Stomach (tissue), 4 donors: Measurements from ENCODE around the gene TMEM40.

Experiments used
- EP300 ChIP-seq: sonication (generic); formaldehyde crosslinking; IDR thresholded peaks from one replicate; pipeline ENCODE4 v1.6.1; 2017; ENCODE audit warnings: antibody characterized with exemption
- POLR2AphosphoS5 ChIP-seq, 3 donors: sonication (generic); formaldehyde crosslinking; IDR thresholded peaks; one replicate each; pipeline ENCODE4 v1.6.1; 2016; ENCODE audit warnings: antibody characterized with exemption in 3 of 3
- TF ChIP-seq, protein P1 (sequence below), 7 experiments: fragments of 450-650 bp in 4 of 7; fragments of 200-600 bp in 3 of 7; sonication (generic) in 3 of 7; IDR thresholded peaks; one replicate each; pipeline ENCODE4 v1.5.1; 2016 to 2019; ENCODE audit warnings: antibody characterized with exemption in 7 of 7, control low read depth in 2 of 7, mild to moderate bottlenecking in 1 of 7

DNA sequence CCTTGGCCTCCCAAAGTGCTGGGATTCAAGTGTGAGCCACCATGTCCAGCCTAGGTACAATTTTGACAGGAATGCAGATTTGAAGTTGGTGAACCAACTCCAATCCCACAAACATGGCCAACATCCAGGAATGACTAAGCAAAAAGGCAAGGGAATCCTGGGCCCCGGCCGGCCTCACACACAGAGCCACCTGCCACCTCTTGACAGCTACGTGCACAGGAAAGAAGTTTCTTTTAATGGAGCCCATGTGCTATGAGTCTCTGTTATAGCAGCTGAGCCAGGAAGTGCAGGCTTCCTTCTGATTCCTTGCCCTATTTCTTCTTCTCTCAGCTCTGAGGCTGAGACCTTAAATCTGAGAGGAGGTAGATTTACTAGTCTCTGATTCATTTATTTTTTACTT is 8.8 kb downstream of the TMEM40 start:
- TF ChIP-seq POLR2AphosphoS5 (IDR thresholded peaks at IDR 0.05) (no peak), EP300 (no peak)
- TF ChIP-seq, protein P1, sequence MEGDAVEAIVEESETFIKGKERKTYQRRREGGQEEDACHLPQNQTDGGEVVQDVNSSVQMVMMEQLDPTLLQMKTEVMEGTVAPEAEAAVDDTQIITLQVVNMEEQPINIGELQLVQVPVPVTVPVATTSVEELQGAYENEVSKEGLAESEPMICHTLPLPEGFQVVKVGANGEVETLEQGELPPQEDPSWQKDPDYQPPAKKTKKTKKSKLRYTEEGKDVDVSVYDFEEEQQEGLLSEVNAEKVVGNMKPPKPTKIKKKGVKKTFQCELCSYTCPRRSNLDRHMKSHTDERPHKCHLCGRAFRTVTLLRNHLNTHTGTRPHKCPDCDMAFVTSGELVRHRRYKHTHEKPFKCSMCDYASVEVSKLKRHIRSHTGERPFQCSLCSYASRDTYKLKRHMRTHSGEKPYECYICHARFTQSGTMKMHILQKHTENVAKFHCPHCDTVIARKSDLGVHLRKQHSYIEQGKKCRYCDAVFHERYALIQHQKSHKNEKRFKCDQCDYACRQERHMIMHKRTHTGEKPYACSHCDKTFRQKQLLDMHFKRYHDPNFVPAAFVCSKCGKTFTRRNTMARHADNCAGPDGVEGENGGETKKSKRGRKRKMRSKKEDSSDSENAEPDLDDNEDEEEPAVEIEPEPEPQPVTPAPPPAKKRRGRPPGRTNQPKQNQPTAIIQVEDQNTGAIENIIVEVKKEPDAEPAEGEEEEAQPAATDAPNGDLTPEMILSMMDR (IDR thresholded peaks at IDR 0.05) = no peak
